Trophoblast cell (in vitro differentiated cells and primary cell): Measurements from ENCODE around the gene CELF4.

Source experiments
- DNase-seq, 2 donors: peaks; one replicate each; pipeline ENCODE4 v3.0.0-alpha.2; 2016
- H2AFZ ChIP-seq: 2 replicates; pipeline ENCODE4 v1.6.1; 2013; ENCODE audit warnings: low read length, moderate library complexity, mild to moderate bottlenecking; ENCODE audit not compliant: insufficient read depth, poor library complexity
- H2AK5ac ChIP-seq: 2 replicates; pipeline ENCODE4 v1.6.1; 2013; ENCODE audit warnings: mild to moderate bottlenecking, low read length
- H2BK120ac ChIP-seq: 2 replicates; pipeline ENCODE4 v1.6.1; 2013; ENCODE audit warnings: low read length, mild to moderate bottlenecking, moderate library complexity; ENCODE audit not compliant: insufficient read depth, poor library complexity
- H2BK12ac ChIP-seq: 2 replicates; pipeline ENCODE4 v1.6.1; 2013; ENCODE audit warnings: mild to moderate bottlenecking, low read length, moderate library complexity
- H2BK5ac ChIP-seq: 2 replicates; pipeline ENCODE4 v1.6.1; 2013; ENCODE audit warnings: low read length, low read depth, moderate library complexity, mild to moderate bottlenecking; ENCODE audit not compliant: poor library complexity
- H3K14ac ChIP-seq: 2 replicates; pipeline ENCODE4 v1.6.1; 2013; ENCODE audit warnings: mild to moderate bottlenecking, low read length
- H3K18ac ChIP-seq: 2 replicates; pipeline ENCODE4 v1.6.1; 2013; ENCODE audit warnings: mild to moderate bottlenecking, low read length
- H3K23ac ChIP-seq: 2 replicates; pipeline ENCODE4 v1.6.1; 2013; ENCODE audit warnings: low read length
- H3K27ac ChIP-seq: 2 replicates; pipeline ENCODE4 v1.5.1; 2013; ENCODE audit warnings: low read depth, mild to moderate bottlenecking, inconsistent platforms, low read length, moderate library complexity
- H3K27me3 ChIP-seq: 2 replicates; pipeline ENCODE4 v1.6.1; 2013; ENCODE audit warnings: inconsistent platforms, mild to moderate bottlenecking, low read length, moderate library complexity; ENCODE audit not compliant: insufficient read depth
- H3K36me3 ChIP-seq, 2 experiments: 1 replicate in 1 of 2; 2 replicates in 1 of 2; pipeline ENCODE4 v1.6.1; 2013; ENCODE audit warnings: low read length in 2 of 2, mild to moderate bottlenecking in 2 of 2, moderate library complexity in 1 of 2; ENCODE audit not compliant: insufficient read depth in 2 of 2, control insufficient read depth in 1 of 2
- H3K4ac ChIP-seq: 2 replicates; pipeline ENCODE4 v1.6.1; 2013; ENCODE audit warnings: low read depth, mild to moderate bottlenecking, low read length, moderate library complexity
- H3K4me1 ChIP-seq, 2 experiments: 1 replicate in 1 of 2; 2 replicates in 1 of 2; pipeline ENCODE4 v1.6.1; 2013; ENCODE audit warnings: low read length in 2 of 2, mild to moderate bottlenecking in 2 of 2, moderate library complexity in 1 of 2; ENCODE audit not compliant: insufficient read depth in 2 of 2, control insufficient read depth in 1 of 2
- H3K4me2 ChIP-seq: 2 replicates; pipeline ENCODE4 v1.6.1; 2013; ENCODE audit warnings: inconsistent platforms, mild to moderate bottlenecking, low read length, moderate library complexity
- H3K4me3 ChIP-seq: 2 replicates; pipeline ENCODE4 v1.5.1; 2013; ENCODE audit warnings: mild to moderate bottlenecking, low read depth, low read length, inconsistent platforms
- H3K79me1 ChIP-seq: one replicate; pipeline ENCODE4 v1.6.1; 2013; ENCODE audit warnings: low read length
- H3K79me2 ChIP-seq: 2 replicates; pipeline ENCODE4 v1.6.1; 2013; ENCODE audit warnings: low read length, mild to moderate bottlenecking; ENCODE audit not compliant: control insufficient read depth, insufficient read depth, poor library complexity
- H3K9ac ChIP-seq: 2 replicates; pipeline ENCODE4 v1.6.1; 2013; ENCODE audit warnings: mild to moderate bottlenecking, low read length
- H3K9me3 ChIP-seq: 2 replicates; pipeline ENCODE4 v1.6.1; 2013; ENCODE audit warnings: low read depth, mild to moderate bottlenecking, control low read depth, inconsistent platforms, low read length; ENCODE audit not compliant: insufficient read depth
- H4K12ac ChIP-seq: 2 replicates; pipeline ENCODE4 v1.6.1; 2013; ENCODE audit warnings: low read depth, mild to moderate bottlenecking, low read length, moderate library complexity
- H4K8ac ChIP-seq: 2 replicates; pipeline ENCODE4 v1.6.1; 2013; ENCODE audit warnings: low read depth, mild to moderate bottlenecking, low read length, moderate library complexity
- H4K91ac ChIP-seq: one replicate; pipeline ENCODE4 v1.6.1; 2013; ENCODE audit warnings: low read depth, mild to moderate bottlenecking, low read length, moderate library complexity
- WGBS: extraction: QIAGEN DNeasy Blood & Tissue Kit; methylation state at CpG from one replicate; pipeline ENCODE4 v1.1.7; 2013; ENCODE audit warnings: missing lambda C conversion rate; ENCODE audit not compliant: insufficient read length, insufficient coverage; ENCODE audit errors: extremely low coverage; 5-methylcytosine and 5-hydroxymethylcytosine counted together

Gene CELF4

DNA sequence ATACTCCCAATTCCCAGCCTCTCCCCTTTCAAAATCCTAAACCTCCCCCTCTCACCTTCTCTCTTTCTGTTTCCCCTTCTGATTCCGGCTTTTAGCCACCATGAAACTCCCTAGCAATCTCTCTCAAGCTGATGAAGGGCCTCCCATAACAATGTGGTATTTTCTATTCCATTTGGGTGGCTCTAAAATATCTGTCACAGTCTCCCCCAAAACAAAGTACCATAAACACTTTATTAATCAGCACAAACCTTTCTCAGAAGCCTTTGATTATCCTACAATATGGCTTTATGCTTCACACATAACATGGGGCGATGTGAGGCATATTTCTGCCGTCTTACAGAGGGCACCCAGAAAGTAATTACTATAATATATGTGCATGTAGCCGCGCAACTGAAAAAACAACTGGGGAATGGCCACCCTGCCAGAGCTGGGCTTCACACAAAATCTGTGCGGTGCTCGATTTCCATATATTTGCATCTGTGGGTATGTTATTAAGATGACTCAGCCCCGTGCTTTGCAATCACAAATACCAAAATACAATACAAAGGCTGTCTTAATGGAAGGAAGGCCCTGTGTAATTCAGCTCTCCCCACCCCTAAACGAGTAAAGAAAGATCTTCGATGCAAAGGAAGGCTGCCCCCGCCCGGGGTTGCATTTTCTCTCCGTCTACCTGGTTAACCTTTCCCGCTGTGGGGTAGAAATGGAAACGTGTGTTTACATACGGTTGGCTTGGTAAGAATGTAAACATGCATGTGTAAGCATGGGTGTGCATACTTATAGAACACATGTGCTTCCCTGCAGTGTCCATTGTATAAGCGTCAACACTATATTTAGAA lies 81.4 kb downstream of the CELF4 start:
- no peak overlapping the region for H3K18ac ChIP-seq
- no peak overlapping the region for H2BK12ac ChIP-seq
- H2AK5ac ChIP-seq, result no peak overlapping the region
- no peak overlapping the region for H3K4me3 ChIP-seq
- H3K4me2 ChIP-seq, result no peak overlapping the region
- H3K27ac ChIP-seq, result no peak overlapping the region
- H2AFZ ChIP-seq, result no peak overlapping the region
- H3K4me1 ChIP-seq, result peaks cover 0 to 5% of the 10 kb centered on the region in 2 experiments
- no CpG with 5 or more reads among the region's 17 CpGs for WGBS
- no peak overlapping the region for H3K14ac ChIP-seq
- no peak overlapping the region for H4K8ac ChIP-seq
- no peaks in the 10 kb centered on the region for H3K36me3 ChIP-seq
- H3K23ac ChIP-seq, result no peak overlapping the region
- H3K9me3 ChIP-seq, result no peaks in the 10 kb centered on the region
- H3K27me3 ChIP-seq, result peaks cover 21% of the 10 kb centered on the region
- no peak overlapping the region for H2BK5ac ChIP-seq
- no peak for DNase-seq
- H3K79me1 ChIP-seq, result no peaks in the 10 kb centered on the region
- no peak overlapping the region for H3K9ac ChIP-seq
- no peak overlapping the region for H2BK120ac ChIP-seq
- no peaks in the 10 kb centered on the region for H3K79me2 ChIP-seq
- no peak overlapping the region for H3K4ac ChIP-seq
- H4K12ac ChIP-seq, result no peak overlapping the region
- no peak overlapping the region for H4K91ac ChIP-seq

DNA sequence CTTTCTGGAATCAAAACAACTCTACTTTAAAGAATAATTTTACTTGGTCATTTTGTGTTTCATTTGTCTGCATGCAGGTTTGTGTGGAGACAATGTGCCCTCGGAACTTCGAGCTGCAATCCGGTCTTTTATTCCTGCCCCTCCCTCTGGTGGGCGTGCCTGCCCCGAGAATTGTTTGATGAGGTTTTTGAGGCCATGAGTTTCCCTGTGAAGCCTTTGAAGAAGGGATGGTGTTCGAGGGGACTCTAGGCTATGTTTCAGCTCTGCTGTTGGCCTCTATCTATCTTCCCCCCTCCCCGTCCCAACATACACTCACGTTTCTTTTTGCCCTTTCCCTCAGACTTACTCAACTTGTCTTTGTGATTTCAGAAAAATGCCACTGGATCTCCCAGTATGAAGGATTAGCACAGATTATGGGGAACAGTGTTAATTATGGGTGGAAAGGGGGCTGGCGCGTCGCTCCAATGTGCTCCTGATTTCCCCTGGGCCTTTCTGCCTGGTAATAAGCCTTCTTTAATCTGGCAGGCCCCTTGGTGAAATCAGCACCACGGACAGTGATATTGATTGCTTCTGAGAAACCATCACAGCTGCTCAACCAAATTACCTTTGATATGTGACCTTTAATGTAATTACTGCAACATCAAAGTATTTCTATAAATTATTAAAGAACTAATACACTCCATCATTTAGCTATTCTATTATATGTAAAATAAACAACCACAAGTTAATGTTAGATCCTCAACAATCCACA lies 82.2 kb downstream of the CELF4 start:
- no peaks in the 10 kb centered on the region for H3K79me1 ChIP-seq
- no peak overlapping the region for H2BK120ac ChIP-seq
- no peak overlapping the region for H3K27ac ChIP-seq
- peak in 1 of 2 donors; percentile 37 for DNase-seq
- H3K14ac ChIP-seq, result no peak overlapping the region
- peaks cover 21% of the 10 kb centered on the region for H3K27me3 ChIP-seq
- no peak overlapping the region for H2AK5ac ChIP-seq
- peaks cover 0 to 5% of the 10 kb centered on the region in 2 experiments for H3K4me1 ChIP-seq
- no peak overlapping the region for H2BK12ac ChIP-seq
- H3K4me2 ChIP-seq, result no peak overlapping the region
- no peak overlapping the region for H2AFZ ChIP-seq
- no peak overlapping the region for H3K18ac ChIP-seq
- H3K9me3 ChIP-seq, result no peaks in the 10 kb centered on the region
- H2BK5ac ChIP-seq, result no peak overlapping the region
- H3K23ac ChIP-seq, result no peak overlapping the region
- WGBS, result no CpG with 5 or more reads among the region's 12 CpGs
- no peaks in the 10 kb centered on the region for H3K36me3 ChIP-seq
- H3K4ac ChIP-seq, result no peak overlapping the region
- H4K12ac ChIP-seq, result no peak overlapping the region
- H3K79me2 ChIP-seq, result no peaks in the 10 kb centered on the region
- no peak overlapping the region for H3K9ac ChIP-seq
- H4K91ac ChIP-seq, result no peak overlapping the region
- H4K8ac ChIP-seq, result no peak overlapping the region
- no peak overlapping the region for H3K4me3 ChIP-seq

- DNase-seq, result no peak
- Histone ChIP-seq H2BK5ac (no peak overlapping the region), H2BK12ac (no peak overlapping the region), H4K12ac (no peak overlapping the region), H2AFZ (no peak overlapping the region), H3K27ac (no peak overlapping the region), H3K79me2 (no peaks in the 10 kb centered on the region), H3K27me3 (peaks cover 21% of the 10 kb centered on the region), H3K79me1 (no peaks in the 10 kb centered on the region), H3K4ac (no peak overlapping the region), H4K8ac (no peak overlapping the region), H3K9ac (no peak overlapping the region), H3K14ac (no peak overlapping the region), H3K4me2 (no peak overlapping the region), H3K36me3 (no peaks in the 10 kb centered on the region), H4K91ac (no peak overlapping the region), H3K18ac (no peak overlapping the region), H2AK5ac (no peak overlapping the region), H3K23ac (no peak overlapping the region), H3K4me1 (peaks cover 0 to 5% of the 10 kb centered on the region in 2 experiments), H2BK120ac (no peak overlapping the region), H3K4me3 (no peak overlapping the region), H3K9me3 (no peaks in the 10 kb centered on the region)
- no CpG with 5 or more reads among the region's 3 CpGs for WGBS
These were observed 83.2 kb downstream of the CELF4 start for GRCh38 chr18:37482433-37482832.

GRCh38 chr18:37482002-37482401 lies 83.6 kb downstream of the CELF4 start:
- Histone ChIP-seq H3K18ac (no peak overlapping the region), H3K14ac (no peak overlapping the region), H4K91ac (no peak overlapping the region), H2BK120ac (no peak overlapping the region), H2AK5ac (no peak overlapping the region), H2BK5ac (no peak overlapping the region), H3K36me3 (no peaks in the 10 kb centered on the region), H4K8ac (no peak overlapping the region), H2BK12ac (no peak overlapping the region), H3K4ac (no peak overlapping the region), H3K9me3 (no peaks in the 10 kb centered on the region), H3K27me3 (peaks cover 21% of the 10 kb centered on the region), H3K9ac (no peak overlapping the region), H3K4me2 (no peak overlapping the region), H3K4me1 (peaks cover 0 to 5% of the 10 kb centered on the region in 2 experiments), H3K79me2 (no peaks in the 10 kb centered on the region), H4K12ac (no peak overlapping the region), H2AFZ (no peak overlapping the region), H3K23ac (no peak overlapping the region), H3K4me3 (no peak overlapping the region), H3K27ac (no peak overlapping the region), H3K79me1 (no peaks in the 10 kb centered on the region)
- DNase-seq, result no peak
- no CpG with 5 or more reads among the region's 3 CpGs for WGBS
